Prostate gland (tissue), 2 donors: ENCODE results near the gene GDF15. TPM values are rescaled to one million over a fixed set of nuclear protein-coding genes. Genes with fewer than 3 reads are reported as not detected.
"Not testable (repeated sequence)": the region's sequence is repeated elsewhere in the genome, so short reads cannot be mapped to it uniquely, and the experiment has no call there.

Source experiments
- DNase-seq: peaks from one replicate; pipeline ENCODE4 v3.0.0-alpha.2; 2019; ENCODE audit warnings: low spot score
- H3K27ac ChIP-seq, 2 donors: fragments of 200-600 bp; sonication (generic); 2 replicates each; pipeline ENCODE4 v1.5.1; 2017 to 2019
- H3K27me3 ChIP-seq: fragments of 200-600 bp; sonication (generic); replicated peaks from 2 replicates; pipeline ENCODE4 v1.5.1; 2019; ENCODE audit not compliant: insufficient read depth
- H3K36me3 ChIP-seq, 2 donors: fragments of 200-600 bp; sonication (generic); 1 replicate in 1 of 2; 2 replicates in 1 of 2; pipeline versions ENCODE4 v1.5.1 to v1.8.1; 2017 to 2019
- H3K4me1 ChIP-seq: fragments of 200-600 bp; sonication (generic); replicated peaks from 2 replicates; pipeline ENCODE4 v1.5.1; 2019
- H3K4me3 ChIP-seq, 2 donors: fragments of 200-600 bp; sonication (generic); 2 replicates each; pipeline ENCODE4 v1.5.1; 2017 to 2019
- H3K9me3 ChIP-seq: fragments of 200-600 bp; sonication (generic); 2 replicates; pipeline ENCODE4 v1.5.1; 2017
- POLR2A ChIP-seq: fragments of 450-650 bp; IDR thresholded peaks from one replicate; pipeline ENCODE4 v1.6.1; 2016; ENCODE audit warnings: antibody characterized with exemption, mild to moderate bottlenecking
- POLR2AphosphoS5 ChIP-seq: sonication (generic); formaldehyde crosslinking; IDR thresholded peaks from one replicate; pipeline ENCODE4 v1.6.1; 2017; ENCODE audit warnings: antibody characterized with exemption
- WGBS: methylation state at CpG from one replicate; pipeline ENCODE4 v1.1.5; 2018; 5-methylcytosine and 5-hydroxymethylcytosine counted together
- intact Hi-C: fragments of 100-400 bp; cut with DNase I; formaldehyde crosslinking; loops from one replicate; pipeline ENCODE4 v1.14.2; 2022
- total RNA-seq, 2 donors: library from RNA; depleted of rRNA; stranded (reverse); fragments of >200 nt; gene quantifications; one replicate each; pipeline ENCODE4 v1.1.0, GENCODE V29; 2016
- TF ChIP-seq, protein P1 (sequence below), 4 experiments: fragments of 200-600 bp in 2 of 4; fragments of 450-650 bp in 2 of 4; sonication (generic) in 2 of 4; IDR thresholded peaks; 1 replicate in 3 of 4; 2 replicates in 1 of 4; pipeline ENCODE4 v1.5.1; 2016 to 2019; ENCODE audit warnings: antibody characterized with exemption in 4 of 4, mild to moderate bottlenecking in 2 of 4, moderate library complexity in 2 of 4

GDF15 gene
- total RNA-seq, 2 donors from 2014 or later, result 49.6 to 136 TPM

- Histone ChIP-seq H3K27ac (peak overlapping the region; percentile 77 to 86), H3K27me3 (no peaks in the 10 kb centered on the region), H3K4me1 (peaks cover 8% of the 10 kb centered on the region), H3K4me3 (no peak overlapping the region), H3K9me3 (no peaks in the 10 kb centered on the region), H3K36me3 (no peaks in the 10 kb centered on the region)
- TF ChIP-seq, protein P1, sequence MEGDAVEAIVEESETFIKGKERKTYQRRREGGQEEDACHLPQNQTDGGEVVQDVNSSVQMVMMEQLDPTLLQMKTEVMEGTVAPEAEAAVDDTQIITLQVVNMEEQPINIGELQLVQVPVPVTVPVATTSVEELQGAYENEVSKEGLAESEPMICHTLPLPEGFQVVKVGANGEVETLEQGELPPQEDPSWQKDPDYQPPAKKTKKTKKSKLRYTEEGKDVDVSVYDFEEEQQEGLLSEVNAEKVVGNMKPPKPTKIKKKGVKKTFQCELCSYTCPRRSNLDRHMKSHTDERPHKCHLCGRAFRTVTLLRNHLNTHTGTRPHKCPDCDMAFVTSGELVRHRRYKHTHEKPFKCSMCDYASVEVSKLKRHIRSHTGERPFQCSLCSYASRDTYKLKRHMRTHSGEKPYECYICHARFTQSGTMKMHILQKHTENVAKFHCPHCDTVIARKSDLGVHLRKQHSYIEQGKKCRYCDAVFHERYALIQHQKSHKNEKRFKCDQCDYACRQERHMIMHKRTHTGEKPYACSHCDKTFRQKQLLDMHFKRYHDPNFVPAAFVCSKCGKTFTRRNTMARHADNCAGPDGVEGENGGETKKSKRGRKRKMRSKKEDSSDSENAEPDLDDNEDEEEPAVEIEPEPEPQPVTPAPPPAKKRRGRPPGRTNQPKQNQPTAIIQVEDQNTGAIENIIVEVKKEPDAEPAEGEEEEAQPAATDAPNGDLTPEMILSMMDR (IDR thresholded peaks at IDR 0.05), result no peak
- TF ChIP-seq POLR2AphosphoS5 (no peak), POLR2A (no peak)
- no peak for DNase-seq
- WGBS, result 51% methylated on average over 4 of the region's 4 CpGs
- intact Hi-C loops, result no loop called here
Measured at GRCh38 chr19:18373407-18373891, 12.5 kb upstream of the GDF15 start.

- Histone ChIP-seq H3K4me3 (no peak overlapping the region), H3K4me1 (peaks cover 8% of the 10 kb centered on the region)
- 29% methylated on average over 17 of the region's 17 CpGs for WGBS
Measured at GRCh38 chr19:18373892-18374629, 11.9 kb upstream of the GDF15 start.

DNA sequence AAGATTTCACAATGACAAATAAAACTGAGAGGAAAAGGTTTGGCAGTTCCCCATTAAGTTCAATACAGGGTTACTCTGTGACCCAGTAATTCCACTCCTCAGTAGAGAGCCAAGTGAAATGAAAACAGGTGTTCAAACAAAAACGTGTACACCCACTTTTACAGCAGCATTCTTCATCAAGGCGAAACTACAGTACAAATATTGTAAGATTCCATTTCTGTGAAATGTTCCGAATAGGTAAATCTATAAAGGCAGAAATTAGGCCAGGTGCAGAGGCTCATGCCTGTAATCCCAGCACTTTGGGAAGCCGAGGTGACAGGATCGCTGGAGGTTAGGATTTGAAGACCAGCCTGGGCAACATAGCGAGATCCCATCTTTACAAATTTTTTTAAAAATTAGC lies 8.9 kb upstream of the GDF15 start:
- Histone ChIP-seq H3K36me3 (no peaks in the 10 kb centered on the region), H3K4me1 (peaks cover 11% of the 10 kb centered on the region), H3K9me3 (no peaks in the 10 kb centered on the region), H3K27me3 (no peaks in the 10 kb centered on the region), H3K27ac (peak overlapping the region; percentile 83 to 86), H3K4me3 (no peak overlapping the region)
- intact Hi-C loops, result no loop called here
- DNase-seq, result peak; percentile 62
- WGBS, result 35% methylated on average over 6 of the region's 6 CpGs
- TF ChIP-seq POLR2AphosphoS5, result peak; percentile 97
- no peak for TF ChIP-seq POLR2A
- TF ChIP-seq, protein P1 (IDR thresholded peaks at IDR 0.05), result no peak

More at GRCh38 chr19:18373892-18374629, 11.9 kb upstream of the GDF15 start:
- peak overlapping the region; percentile 77 to 86 for H3K27ac ChIP-seq
- no peaks in the 10 kb centered on the region for H3K27me3 ChIP-seq
- peak; percentile 71 for DNase-seq
- no peak for TF ChIP-seq POLR2A
- peak; percentile 55 for TF ChIP-seq POLR2AphosphoS5
- intact Hi-C loops, result no loop called here
- no peaks in the 10 kb centered on the region for H3K36me3 ChIP-seq
- H3K9me3 ChIP-seq, result no peaks in the 10 kb centered on the region

GRCh38 chr19:18379803-18380747 lies 5.9 kb upstream of the GDF15 start:
- no peaks in the 10 kb centered on the region for H3K9me3 ChIP-seq
- no peak overlapping the region for H3K4me3 ChIP-seq
- H3K4me1 ChIP-seq, result peaks cover 6% of the 10 kb centered on the region
- WGBS, result 25% methylated on average over 22 of the region's 22 CpGs
- TF ChIP-seq POLR2A (peak; percentile 7), POLR2AphosphoS5 (peak; percentile 90)
- TF ChIP-seq, protein P1 (IDR thresholded peaks at IDR 0.05), result peak in 1 of 4 experiments; percentile 29
- peak; percentile 94 for DNase-seq
- H3K36me3 ChIP-seq, result no peaks in the 10 kb centered on the region
- intact Hi-C loops, result no loop called here
- H3K27ac ChIP-seq, result peak overlapping the region; percentile 83 to 86
- no peaks in the 10 kb centered on the region for H3K27me3 ChIP-seq

- H3K9me3 ChIP-seq, result no peaks in the 10 kb centered on the region
- 74% methylated on average over 3 of the region's 3 CpGs for WGBS
- no peaks in the 10 kb centered on the region for H3K36me3 ChIP-seq
- no peaks in the 10 kb centered on the region for H3K27me3 ChIP-seq
- DNase-seq, result no peak
- H3K27ac ChIP-seq, result peak overlapping the region; percentile 83 to 86
- H3K4me3 ChIP-seq, result no peak overlapping the region
- TF ChIP-seq, protein P1 (IDR thresholded peaks at IDR 0.05), result no peak
- TF ChIP-seq POLR2AphosphoS5, result no peak
- no peak for TF ChIP-seq POLR2A
- H3K4me1 ChIP-seq, result peaks cover 6% of the 10 kb centered on the region
- intact Hi-C loops, result no loop called here
Measured at GRCh38 chr19:18380843-18381242, 5.1 kb upstream of the GDF15 start.

- H3K27me3 ChIP-seq, intact Hi-C loops, H3K9me3 ChIP-seq, H3K4me3 ChIP-seq, H3K36me3 ChIP-seq, H3K27ac ChIP-seq, H3K4me1 ChIP-seq, DNase-seq: not testable (repeated sequence)
- 94% methylated on average over 11 of the region's 11 CpGs for WGBS
Measured at GRCh38 chr19:18383622-18384021, 2.3 kb upstream of the GDF15 start.
